Stimulated activated CD4-positive, alpha-beta T cell treated with anti-CD3 and anti-CD28 coated beads, Interleukin-2, amount 100 ng/mL, for 4 hours (primary cell): ENCODE results near the gene LSR.

ENCODE experiments used
- DNase-seq: peaks from one replicate; pipeline ENCODE4 v3.0.0-alpha.2; 2020; ENCODE audit warnings: low read depth

Gene LSR

DNA sequence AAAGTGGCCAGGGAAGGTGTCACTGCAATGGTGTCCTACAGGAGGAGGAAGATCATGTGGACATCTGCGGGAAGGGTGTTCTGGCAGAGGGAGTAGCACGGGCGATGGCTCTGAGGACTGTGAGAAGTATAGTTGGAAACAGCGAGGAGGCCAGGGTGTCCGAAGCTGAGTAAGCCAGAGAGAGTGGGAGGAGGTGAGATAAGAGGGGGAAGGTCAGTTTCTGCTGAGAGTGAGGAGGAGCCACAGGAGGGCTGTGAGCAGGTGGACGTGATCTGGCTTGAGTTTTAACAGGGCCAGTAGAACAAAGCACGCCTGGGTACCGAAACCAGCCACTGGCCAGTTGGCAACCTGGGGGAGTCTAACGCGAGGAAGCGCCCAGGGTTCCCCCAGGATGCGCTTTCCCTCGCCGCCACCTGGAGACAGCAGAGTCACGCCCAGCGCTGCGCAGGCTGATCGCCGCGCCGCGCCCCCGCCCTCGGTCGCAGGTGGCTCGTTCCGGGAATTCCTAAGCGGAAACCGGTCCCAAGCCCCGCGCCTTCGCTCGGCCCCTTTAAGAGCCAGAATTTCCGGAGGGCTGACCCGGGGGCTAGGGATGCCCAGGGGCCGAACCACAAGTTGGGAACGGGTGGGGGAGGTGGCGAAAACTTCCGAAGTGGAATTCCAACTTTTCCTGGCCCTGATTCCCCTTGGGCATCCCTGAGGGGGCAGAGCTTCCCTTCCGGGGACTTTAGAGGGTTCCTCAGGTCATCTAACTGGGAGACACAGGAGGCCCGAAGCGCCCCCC, 1.1 kb upstream of the LSR start:
- peak; percentile 50 for DNase-seq

DNA sequence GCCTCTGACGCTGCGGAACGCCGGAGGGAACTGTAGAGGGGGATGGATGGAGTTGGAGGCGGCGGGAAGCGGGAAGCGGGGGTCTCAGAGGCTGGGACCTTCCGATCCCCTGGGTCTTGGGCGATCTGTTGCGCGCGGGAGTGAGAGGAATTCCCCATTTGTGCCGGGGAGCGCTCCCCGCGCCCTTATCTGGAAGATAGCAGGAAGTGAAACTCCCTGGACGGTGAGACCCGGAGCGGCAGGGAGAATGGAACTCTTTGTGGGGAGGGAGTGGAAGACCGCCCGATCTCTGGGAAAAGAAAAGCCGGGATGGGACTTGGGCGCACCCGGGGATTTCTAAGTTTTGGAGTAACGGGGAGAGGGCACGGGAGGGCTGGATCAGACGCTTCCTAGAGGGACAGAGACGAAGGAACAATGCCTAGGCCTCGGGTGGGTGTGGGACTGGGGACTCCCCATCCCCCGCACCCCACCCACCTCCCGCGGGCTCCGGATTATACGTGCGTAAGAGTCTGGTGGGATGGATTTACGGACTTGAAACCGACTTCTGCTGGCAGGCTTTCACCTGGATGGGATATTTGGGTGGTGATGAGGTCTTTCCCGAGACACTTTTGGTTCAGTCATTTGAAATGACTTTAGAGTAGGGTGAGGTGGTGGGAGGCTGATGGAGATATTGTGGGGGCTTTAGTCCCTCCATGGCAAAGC, 495 bp downstream of the LSR start:
- no peak for DNase-seq

DNA sequence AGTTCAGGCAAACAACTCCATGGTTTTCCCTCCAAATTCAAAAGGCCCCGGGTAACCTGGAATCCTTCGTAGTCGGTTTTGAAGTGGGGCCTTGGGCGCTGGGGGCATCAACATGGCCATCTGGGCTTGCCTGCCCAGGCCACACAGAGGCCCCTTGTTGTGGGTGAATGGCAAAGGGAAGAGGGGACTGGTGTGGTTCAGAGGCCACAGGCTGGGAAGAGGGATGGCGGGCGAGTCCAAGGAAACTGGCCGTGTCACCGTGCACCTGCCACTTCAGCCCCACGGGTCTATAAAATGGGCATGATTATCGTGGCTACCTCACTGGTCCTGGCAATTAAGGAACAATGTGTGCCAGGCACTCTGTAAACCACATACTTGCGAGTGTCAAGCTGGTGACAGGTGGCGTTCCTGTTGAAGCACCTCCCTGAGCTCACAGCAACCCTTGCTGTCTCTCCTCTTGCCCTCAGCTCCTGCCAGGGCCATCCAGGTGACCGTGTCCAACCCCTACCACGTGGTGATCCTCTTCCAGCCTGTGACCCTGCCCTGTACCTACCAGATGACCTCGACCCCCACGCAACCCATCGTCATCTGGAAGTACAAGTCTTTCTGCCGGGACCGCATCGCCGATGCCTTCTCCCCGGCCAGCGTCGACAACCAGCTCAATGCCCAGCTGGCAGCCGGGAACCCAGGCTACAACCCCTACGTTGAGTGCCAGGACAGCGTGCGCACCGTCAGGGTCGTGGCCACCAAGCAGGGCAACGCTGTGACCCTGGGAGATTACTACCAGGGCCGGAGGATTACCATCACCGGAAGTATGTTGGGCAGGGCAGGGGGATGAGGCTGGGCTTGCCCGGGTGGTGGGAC, 1.3 kb downstream of the LSR start:
- DNase-seq = no peak

DNA sequence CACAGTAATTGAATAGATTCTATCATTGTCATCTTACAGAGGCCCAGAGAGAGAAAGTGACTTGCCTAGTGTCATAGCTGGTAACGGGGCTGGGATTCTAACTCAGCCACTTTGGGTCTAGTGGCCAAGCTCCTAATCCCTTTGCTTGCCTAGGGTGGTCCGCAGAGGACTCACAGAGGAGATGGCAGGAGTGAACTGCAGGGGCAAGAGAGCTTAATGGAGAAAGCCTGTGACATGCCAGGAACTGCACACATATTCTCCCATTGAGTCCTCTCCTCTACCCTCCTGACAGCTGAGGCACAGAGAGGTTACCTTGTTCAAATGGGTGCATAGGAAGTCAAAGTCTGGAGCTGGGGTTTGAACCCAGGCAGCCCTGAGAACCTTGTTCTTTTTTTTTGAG, 2.7 kb downstream of the LSR start:
- no peak for DNase-seq

- DNase-seq = no peak
Observed at GRCh38 chr19:35253316-35254286, 4.8 kb downstream of the LSR start.

DNA sequence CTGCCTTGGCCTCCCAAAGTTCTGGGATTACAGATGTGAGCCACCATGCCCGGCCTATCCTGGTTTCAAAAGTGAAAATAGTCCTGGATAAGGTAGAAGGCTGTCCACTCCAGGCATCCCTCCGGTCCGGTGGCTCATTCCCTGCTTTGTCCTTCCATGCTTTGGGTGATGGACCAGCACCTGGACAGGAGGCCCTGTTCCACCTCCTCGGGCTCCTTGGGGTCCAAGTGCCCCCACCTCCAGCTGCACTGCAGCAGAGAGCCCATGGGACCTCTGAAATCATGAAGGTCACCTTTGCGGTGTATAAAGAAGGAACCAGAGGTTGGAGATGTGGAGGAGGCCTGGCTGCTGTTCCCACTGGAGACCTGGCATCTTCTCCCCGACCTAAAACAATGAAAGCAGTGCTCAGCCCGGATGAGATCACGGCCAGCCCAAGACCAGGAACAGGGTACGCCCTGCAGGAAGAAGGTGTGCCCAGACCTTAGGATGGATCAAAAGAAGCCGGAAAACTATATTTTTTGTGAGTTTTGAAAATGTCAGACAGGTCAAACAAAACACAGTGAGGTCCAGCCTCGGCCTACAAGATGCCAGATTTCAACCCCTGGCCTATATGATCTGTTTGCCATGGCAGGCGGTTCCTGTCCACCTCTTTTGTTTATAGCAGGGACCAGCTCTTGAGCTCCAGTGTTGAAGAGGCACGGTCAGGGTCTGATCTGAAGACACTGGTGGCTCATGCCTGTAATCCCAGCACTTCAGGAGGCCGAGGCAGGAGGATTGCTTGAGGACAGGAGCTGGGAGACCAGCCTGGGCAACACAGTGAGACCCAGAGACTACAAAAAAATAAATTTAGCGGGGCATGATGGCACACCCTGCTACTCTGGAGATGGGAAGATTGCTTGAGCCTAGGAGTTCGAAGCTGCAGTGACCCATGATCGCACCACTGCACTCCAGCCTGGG, 5.8 kb downstream of the LSR start:
- no peak for DNase-seq

DNA sequence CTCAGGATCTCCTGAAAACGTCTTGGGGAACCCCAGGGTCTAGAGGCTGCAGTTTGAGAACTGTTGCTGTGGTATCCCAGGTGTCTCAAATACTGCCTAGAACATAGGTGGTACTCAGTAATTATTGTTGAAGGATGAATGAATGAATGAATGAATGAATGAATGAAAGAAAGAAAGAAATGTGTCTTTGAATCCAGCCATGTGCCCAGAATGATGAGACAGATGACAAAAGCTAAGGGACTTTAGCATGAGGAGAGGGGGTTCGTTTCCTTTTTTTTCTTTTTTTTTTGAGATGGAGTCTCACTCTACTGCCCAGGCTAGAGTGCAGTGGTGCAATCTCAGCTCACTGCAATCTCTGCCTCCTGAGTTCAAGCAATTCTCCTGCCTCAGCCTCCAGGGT, 7.8 kb downstream of the LSR start:
- DNase-seq = no peak

DNA sequence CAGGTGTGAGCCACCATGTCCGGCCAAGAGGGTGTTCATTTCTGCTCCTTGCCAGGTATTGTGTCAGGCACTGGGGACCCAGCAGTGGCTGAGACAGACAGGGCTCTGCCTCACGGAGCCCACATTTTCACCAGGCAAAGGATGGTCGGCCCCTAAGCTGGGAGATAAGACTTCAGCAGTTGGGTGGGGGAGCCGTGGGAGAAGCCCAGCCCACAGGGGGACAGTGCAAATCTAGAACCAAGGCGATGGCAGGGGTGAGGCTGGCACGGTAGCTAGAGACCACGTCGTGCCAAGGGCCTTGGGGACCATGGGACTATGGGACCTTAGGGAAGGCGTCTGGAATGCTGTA, 8.3 kb downstream of the LSR start:
- no peak for DNase-seq

DNA sequence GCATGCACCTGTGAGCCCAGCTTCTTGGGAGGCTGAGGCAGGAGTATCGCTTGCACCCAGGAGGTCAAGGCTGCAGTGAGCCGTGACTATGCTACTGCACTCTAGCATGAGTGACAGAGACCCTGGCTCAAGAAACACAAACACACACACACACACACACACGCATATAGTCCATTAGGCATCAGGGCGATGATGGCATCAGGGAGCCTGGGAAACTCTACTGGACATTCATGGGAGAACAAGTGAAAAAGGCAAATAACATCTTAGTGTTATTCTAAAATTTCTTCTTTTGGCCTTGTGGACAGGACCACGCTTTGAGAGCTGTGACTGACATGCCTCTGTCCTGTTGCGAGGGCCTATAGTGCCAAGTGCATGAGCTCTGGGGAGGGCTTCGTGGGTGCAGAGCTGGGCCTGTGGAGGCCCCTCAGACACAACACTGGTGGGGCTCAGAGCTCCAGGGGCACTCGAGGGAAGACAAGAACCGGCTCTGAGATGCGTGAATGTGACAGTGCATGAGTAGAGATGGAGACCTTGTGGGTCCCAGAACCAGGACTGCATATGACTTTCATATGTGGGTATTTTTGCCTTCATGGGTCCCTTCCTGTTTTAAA, 12.0 kb downstream of the LSR start:
- DNase-seq = no peak

GRCh38 chr19:35261356-35262100, 12.7 kb downstream of the LSR start:
- DNase-seq = no peak

- no peak for DNase-seq
Observed at GRCh38 chr19:35262101-35262761, 13.4 kb downstream of the LSR start.

- no peak for DNase-seq
Observed at GRCh38 chr19:35264268-35265125, 15.7 kb downstream of the LSR start.

DNA sequence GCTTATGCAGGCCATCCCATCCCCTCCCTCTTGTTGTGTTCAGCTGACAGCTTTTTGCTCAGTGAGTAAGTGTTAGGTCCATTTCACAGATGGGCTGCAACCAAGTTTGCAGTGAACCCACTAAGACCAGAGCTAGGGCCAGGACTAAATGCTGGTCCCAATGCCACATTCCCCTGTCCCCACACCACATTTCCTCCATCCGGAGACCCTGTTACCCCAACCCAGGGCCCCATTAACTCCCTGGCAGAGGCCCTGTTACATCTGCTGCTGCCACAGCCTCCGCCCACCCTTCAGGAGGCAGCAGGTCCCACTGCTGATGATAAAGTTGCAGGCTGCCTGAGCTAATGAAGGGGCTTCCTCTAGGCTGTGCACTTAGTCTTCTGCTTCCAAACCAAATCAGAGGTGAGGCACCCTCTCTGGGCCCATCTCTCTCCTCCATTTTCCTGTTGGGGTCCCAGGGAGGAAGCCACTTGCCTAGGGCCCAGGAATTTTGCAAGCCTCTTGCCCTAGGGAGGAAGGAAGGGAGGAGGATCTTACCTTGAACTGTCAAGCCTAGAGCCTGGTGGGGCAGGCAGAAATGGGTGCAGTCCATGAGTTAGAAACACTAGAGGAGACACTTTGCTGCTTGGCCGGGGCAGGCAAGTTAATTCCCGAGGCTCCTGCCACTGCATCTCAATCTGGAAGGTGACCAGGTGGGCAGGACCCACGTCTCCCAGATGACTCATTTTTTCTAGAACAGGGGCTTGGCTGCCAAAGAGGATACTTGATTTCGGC, 16.5 kb downstream of the LSR start:
- DNase-seq = no peak

DNA sequence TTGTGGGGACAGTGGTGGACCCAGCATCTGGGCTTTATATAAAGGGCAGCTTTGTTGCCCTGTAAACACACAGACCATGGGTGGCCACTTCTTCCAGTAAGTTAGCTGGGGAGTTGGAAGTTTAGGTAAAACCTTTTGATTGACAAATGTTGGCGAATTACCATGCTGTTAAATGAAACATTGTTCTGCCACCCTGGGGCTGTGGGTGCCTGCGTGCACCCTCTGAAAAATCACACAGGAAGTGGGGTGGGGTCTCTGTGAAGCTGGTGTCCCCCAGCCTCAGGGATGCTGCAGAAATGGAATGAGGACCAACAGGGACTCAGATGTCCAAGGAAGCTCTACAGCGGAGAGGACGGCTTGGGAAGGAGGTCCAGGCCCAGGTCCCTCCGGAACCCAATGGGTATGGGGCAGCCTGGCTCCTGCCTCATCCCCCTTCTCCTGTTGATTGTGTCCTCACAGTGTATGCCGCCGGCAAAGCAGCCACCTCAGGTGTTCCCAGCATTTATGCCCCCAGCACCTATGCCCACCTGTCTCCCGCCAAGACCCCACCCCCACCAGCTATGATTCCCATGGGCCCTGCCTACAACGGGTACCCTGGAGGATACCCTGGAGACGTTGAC, 17.2 kb downstream of the LSR start:
- no peak for DNase-seq

DNA sequence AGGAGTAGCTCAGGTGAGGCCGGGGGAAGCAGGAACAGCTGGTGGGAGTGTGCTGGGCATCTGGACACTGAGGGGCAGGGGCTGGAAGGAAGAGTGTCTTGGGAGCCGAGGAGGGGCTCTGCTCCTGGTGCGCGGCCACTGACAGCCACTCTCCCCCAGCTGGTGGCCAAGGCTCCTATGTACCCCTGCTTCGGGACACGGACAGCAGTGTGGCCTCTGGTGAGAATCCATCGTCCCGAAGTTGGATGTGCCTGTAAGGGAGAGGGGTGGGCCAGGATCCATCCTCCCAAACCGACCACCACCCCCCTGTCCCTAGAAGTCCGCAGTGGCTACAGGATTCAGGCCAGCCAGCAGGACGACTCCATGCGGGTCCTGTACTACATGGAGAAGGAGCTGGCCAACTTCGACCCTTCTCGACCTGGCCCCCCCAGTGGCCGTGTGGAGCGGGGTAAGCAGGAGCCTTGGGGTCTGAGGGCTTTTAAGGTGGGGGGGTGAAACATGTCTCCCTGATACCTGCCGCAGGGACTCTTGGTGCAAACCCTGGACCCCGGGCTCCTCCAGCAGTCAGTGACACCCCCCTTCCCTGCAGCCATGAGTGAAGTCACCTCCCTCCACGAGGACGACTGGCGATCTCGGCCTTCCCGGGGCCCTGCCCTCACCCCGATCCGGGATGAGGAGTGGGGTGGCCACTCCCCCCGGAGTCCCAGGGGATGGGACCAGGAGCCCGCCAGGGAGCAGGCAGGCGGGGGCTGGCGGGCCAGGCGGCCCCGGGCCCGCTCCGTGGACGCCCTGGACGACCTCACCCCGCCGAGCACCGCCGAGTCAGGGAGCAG, 17.9 kb downstream of the LSR start:
- DNase-seq = no peak

DNA sequence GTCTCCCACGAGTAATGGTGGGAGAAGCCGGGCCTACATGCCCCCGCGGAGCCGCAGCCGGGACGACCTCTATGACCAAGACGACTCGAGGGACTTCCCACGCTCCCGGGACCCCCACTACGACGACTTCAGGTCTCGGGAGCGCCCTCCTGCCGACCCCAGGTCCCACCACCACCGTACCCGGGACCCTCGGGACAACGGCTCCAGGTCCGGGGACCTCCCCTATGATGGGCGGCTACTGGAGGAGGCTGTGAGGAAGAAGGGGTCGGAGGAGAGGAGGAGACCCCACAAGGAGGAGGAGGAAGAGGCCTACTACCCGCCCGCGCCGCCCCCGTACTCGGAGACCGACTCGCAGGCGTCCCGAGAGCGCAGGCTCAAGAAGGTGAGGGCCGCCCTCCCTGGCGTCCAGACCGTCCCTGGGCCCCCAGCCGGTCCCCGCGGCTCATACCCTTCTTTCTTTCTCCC, 18.6 kb downstream of the LSR start:
- DNase-seq = no peak
